ENCODE data around the gene PRKCQ. TPM values are rescaled to one million over a fixed set of nuclear protein-coding genes. Genes with fewer than 3 reads are reported as not detected.

Gene PRKCQ
- total and polyA plus RNA-seq, 2 of the 8 experiments (the other 6 are each of a cell fraction or from before 2014, with no cell fraction given), result 9.1 to 22.6 TPM

GRCh38 chr10:6396226-6396625, 183.8 kb downstream of the PRKCQ start (continued):
- no peak for TF ChIP-seq CHD7 (IDR thresholded peaks at IDR 0.05; ENCODE audit: insufficient replicate concordance, low read length)
- TF ChIP-seq CREB1 (IDR thresholded peaks at IDR 0.05), result no peak
- no peak for TF ChIP-seq RAD21 (IDR thresholded peaks at IDR 0.05 in 1 of 2, conservative IDR thresholded peaks at IDR 0.05 in 1 of 2; ENCODE audit: low read depth in 2 of 2, low read length in 2 of 2)
- no peak for TF ChIP-seq CHD2 (IDR thresholded peaks at IDR 0.05; ENCODE audit: low read length)
- no peak for TF ChIP-seq CHD1 (IDR thresholded peaks at IDR 0.05; ENCODE audit: low read depth, low read length)
- no peak for TF ChIP-seq BRCA1 (IDR thresholded peaks at IDR 0.05; ENCODE audit: low read depth, low read length)
- TF ChIP-seq TEAD4 (IDR thresholded peaks at IDR 0.05; ENCODE audit: low read depth, low read length), result no peak
- TF ChIP-seq RNF2 (IDR thresholded peaks at IDR 0.05; ENCODE audit: borderline replicate concordance, low read depth, low read length, missing control alignments, poor library complexity, severe bottlenecking), result no peak
- TF ChIP-seq GABPA (IDR thresholded peaks at IDR 0.05; ENCODE audit: borderline replicate concordance, insufficient read depth, low read length), result no peak
- no peak for TF ChIP-seq CEBPB (IDR thresholded peaks at IDR 0.05; ENCODE audit: low read depth, low read length)
- no peak for TF ChIP-seq SP4 (IDR thresholded peaks at IDR 0.05; ENCODE audit: low read length)
- no peak for TF ChIP-seq YY1 (IDR thresholded peaks at IDR 0.05; ENCODE audit: low read depth, low read length)
- no peak for TF ChIP-seq CBX5 (IDR thresholded peaks at IDR 0.05; ENCODE audit: low read depth, low read length)
